Keratinocyte (primary cell): ENCODE data around the gene UCK2. TPM values are rescaled to one million over a fixed set of nuclear protein-coding genes. Genes with fewer than 3 reads are reported as not detected.

Experiments used
- DNase-seq: peaks from one replicate; pipeline ENCODE4 v3.0.0-alpha.2; 2011; ENCODE audit warnings: low read depth, missing footprints, low spot score
- FAIRE-seq: peaks from 2 replicates; lab custom pipeline; 2011; peaks lifted over from hg19 to GRCh38; lab: Jason Lieb, UNC
- H2AFZ ChIP-seq: 2 replicates; pipeline ENCODE4 v1.6.0; 2012; ENCODE audit warnings: low read length, control low read depth, inconsistent platforms; ENCODE audit not compliant: control insufficient read depth
- H3K27ac ChIP-seq: 2 replicates; pipeline ENCODE4 v1.5.1; 2011; ENCODE audit warnings: low read length; ENCODE audit not compliant: control insufficient read depth, insufficient read depth
- H3K27me3 ChIP-seq: 3 replicates; pipeline ENCODE4 v1.6.0; 2011; ENCODE audit warnings: low read length; ENCODE audit not compliant: control insufficient read depth, insufficient read depth; ENCODE audit errors: extremely low read depth
- H3K36me3 ChIP-seq, 2 experiments: 2 replicates in 1 of 2; 3 replicates in 1 of 2; pipeline ENCODE4 v1.5.1; 2011; ENCODE audit warnings: low read length in 2 of 2, mild to moderate bottlenecking in 1 of 2; ENCODE audit not compliant: control insufficient read depth in 2 of 2, insufficient read depth in 2 of 2; ENCODE audit errors: extremely low read depth in 1 of 2
- H3K4me1 ChIP-seq: 3 replicates; pipeline ENCODE4 v1.5.1; 2011; ENCODE audit warnings: low read length; ENCODE audit not compliant: control insufficient read depth, insufficient read depth; ENCODE audit errors: extremely low read depth
- H3K4me2 ChIP-seq: 3 replicates; pipeline ENCODE4 v1.6.0; 2011; ENCODE audit warnings: low read depth, low read length; ENCODE audit not compliant: control insufficient read depth, insufficient read depth; ENCODE audit errors: extremely low read depth
- H3K4me3 ChIP-seq, 3 experiments: fragments of 200-600 bp in 1 of 3; sonication (generic) in 1 of 3; 2 replicates in 2 of 3; 3 replicates in 1 of 3; pipeline ENCODE4 v1.5.1; 2011 to 2016; ENCODE audit warnings: low read length in 3 of 3, mild to moderate bottlenecking in 3 of 3, control low read depth in 2 of 3, inconsistent platforms in 1 of 3, low read depth in 1 of 3, mixed read lengths in 1 of 3, mixed run types in 1 of 3, moderate library complexity in 1 of 3; ENCODE audit not compliant: control insufficient read depth in 2 of 3, insufficient read depth in 2 of 3; ENCODE audit errors: extremely low read depth in 1 of 3
- H3K79me2 ChIP-seq: 2 replicates; pipeline ENCODE4 v1.6.0; 2012; ENCODE audit warnings: low read length; ENCODE audit not compliant: control insufficient read depth, insufficient read depth
- H3K9ac ChIP-seq: 3 replicates; pipeline ENCODE4 v1.6.0; 2011; ENCODE audit warnings: low read length; ENCODE audit not compliant: control insufficient read depth, insufficient read depth; ENCODE audit errors: extremely low read depth
- H3K9me1 ChIP-seq: 3 replicates; pipeline ENCODE4 v1.6.0; 2011; ENCODE audit warnings: low read length; ENCODE audit not compliant: control insufficient read depth, insufficient read depth; ENCODE audit errors: extremely low read depth
- H3K9me3 ChIP-seq: 2 replicates; pipeline ENCODE4 v1.5.1; 2012; ENCODE audit warnings: low read depth, low read length; ENCODE audit not compliant: control insufficient read depth
- H4K20me1 ChIP-seq: 3 replicates; pipeline ENCODE4 v1.6.0; 2011; ENCODE audit warnings: low read length; ENCODE audit not compliant: control insufficient read depth, insufficient read depth; ENCODE audit errors: extremely low read depth
- EZH2 ChIP-seq: IDR thresholded peaks from one replicate; pipeline ENCODE4 v1.6.1; 2012; ENCODE audit warnings: inconsistent platforms, mild to moderate bottlenecking, low read length, moderate library complexity
- dilution Hi-C: fragments of 300-500 bp; cut with MboI; formaldehyde crosslinking; loops from one replicate; pipeline ENCODE4 v1.7.0; 2020; ENCODE audit warnings: low sequenced_read_pairs; ENCODE audit not compliant: extremely low pct_ligation_motif_present
- polyA plus RNA-seq, 5 experiments: library from polyadenylated mRNA; depleted of rRNA in 3 of 5; stranded (reverse) in 3 of 5; stranded (forward) in 1 of 5; unstranded in 1 of 5; fragments of >200 nt; gene quantifications; 1 replicate in 1 of 5; 2 replicates in 3 of 5; 3 replicates in 1 of 5; pipeline versions ENCODE4 v1.2.1 to v1.2.3, GENCODE V29; 2011 to 2012; ENCODE audit warnings: missing spikeins in 2 of 5, low read depth in 1 of 5, low replicate concordance in 1 of 5
- TF ChIP-seq, protein P1 (sequence below), 3 experiments: IDR thresholded peaks in 1 of 3; conservative IDR thresholded peaks in 1 of 3; optimal IDR thresholded peaks in 1 of 3; 2 replicates in 2 of 3; 3 replicates in 1 of 3; pipeline versions ENCODE3 to v1.5.1; 2011; ENCODE audit warnings: low read length in 3 of 3, mild to moderate bottlenecking in 3 of 3, moderate library complexity in 2 of 3, control low read depth in 1 of 3, inconsistent platforms in 1 of 3; ENCODE audit not compliant: insufficient read depth in 2 of 3; ENCODE audit errors: extremely low read depth in 1 of 3

Gene UCK2
- polyA plus RNA-seq, 1 donor (not counting 4 experiments of a cell fraction or from before 2014, with no cell fraction given), result 71.9 TPM

DNA sequence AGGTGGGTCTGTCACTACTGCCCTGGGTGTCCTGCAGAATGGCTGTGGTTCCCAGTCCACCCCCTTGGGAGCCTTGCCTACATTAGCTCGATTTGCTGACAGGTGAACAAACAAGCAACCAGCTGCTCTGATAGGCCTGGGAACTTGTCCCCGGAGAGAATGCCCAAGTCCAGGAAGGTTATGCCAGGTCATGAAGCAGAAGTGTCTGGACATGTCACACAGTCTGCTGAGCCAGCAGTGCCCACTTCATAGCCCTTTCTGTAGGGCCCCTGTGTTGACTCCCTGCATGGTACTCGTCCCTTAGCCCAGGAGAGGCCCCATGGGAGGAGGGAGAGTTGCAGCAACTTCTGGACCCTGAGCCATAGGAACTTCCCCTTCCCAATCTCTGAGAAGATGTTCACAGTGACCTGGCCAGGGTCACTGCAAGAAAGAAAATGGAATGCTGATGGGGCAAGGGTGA lies 31.0 kb downstream of the UCK2 start:
- Histone ChIP-seq H3K9me1 (peaks cover 6% of the 10 kb centered on the region), H2AFZ (no peak overlapping the region), H3K27ac (no peak overlapping the region), H3K27me3 (no peaks in the 10 kb centered on the region), H4K20me1 (peaks cover 25% of the 10 kb centered on the region), H3K4me3 (no peak overlapping the region), H3K36me3 (peaks cover 0 to 4% of the 10 kb centered on the region in 2 experiments), H3K9ac (no peak overlapping the region), H3K4me1 (peaks cover 24% of the 10 kb centered on the region), H3K4me2 (no peak overlapping the region), H3K9me3 (no peaks in the 10 kb centered on the region), H3K79me2 (peaks cover 97% of the 10 kb centered on the region)
- DNase-seq (no peak), FAIRE-seq (no peak)
- dilution Hi-C loops, result no loop called here
- TF ChIP-seq, protein P1, sequence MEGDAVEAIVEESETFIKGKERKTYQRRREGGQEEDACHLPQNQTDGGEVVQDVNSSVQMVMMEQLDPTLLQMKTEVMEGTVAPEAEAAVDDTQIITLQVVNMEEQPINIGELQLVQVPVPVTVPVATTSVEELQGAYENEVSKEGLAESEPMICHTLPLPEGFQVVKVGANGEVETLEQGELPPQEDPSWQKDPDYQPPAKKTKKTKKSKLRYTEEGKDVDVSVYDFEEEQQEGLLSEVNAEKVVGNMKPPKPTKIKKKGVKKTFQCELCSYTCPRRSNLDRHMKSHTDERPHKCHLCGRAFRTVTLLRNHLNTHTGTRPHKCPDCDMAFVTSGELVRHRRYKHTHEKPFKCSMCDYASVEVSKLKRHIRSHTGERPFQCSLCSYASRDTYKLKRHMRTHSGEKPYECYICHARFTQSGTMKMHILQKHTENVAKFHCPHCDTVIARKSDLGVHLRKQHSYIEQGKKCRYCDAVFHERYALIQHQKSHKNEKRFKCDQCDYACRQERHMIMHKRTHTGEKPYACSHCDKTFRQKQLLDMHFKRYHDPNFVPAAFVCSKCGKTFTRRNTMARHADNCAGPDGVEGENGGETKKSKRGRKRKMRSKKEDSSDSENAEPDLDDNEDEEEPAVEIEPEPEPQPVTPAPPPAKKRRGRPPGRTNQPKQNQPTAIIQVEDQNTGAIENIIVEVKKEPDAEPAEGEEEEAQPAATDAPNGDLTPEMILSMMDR (optimal IDR thresholded peaks at IDR 0.05 in 1 of 3, IDR thresholded peaks at IDR 0.05 in 1 of 3, conservative IDR thresholded peaks at IDR 0.05 in 1 of 3; ENCODE audit: extremely low read depth in 1 of 3, insufficient read depth in 2 of 3, low read length in 3 of 3), result no peak
- no peak for TF ChIP-seq EZH2

DNA sequence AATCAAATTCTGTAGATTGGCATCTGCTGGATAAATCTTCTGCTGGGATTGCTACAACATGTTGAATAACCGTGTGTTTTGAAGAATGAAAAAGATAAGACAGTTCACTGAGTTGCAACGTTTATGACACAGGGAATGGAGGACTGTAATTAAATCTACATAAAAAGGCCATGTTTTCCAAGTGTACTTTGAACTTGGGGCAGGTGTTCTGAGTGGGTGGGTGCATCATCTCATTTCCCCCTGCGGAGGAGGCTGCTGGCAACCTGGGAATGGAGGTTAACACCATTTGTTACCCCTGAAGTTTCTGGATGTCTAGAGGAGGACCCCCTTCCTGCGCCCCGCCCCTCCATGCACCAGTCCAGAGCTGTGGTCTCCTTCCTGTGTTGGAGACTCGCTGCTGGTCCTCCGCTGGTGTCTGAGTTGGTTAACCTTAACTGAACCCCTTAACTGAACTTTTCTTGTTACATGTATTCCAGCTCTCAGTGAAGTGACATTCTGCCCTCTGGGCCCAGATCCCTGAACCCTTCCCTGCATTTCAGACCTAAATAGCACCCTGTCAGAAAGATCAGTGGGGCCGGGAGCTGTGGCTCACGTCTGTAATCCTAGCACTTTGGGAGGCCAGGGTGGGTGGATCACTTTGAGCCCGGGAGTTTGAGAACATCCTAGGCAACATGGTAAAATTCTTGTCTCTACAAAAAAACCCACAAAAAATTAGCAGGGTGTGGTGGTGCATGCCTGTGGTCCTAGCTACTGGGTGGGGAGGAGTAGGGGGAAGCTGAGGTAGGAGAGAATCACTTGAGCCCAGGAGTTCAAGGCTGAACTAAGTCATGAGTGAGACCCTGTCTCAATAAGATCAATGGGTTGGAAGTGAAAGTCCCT lies 31.8 kb downstream of the UCK2 start:
- Histone ChIP-seq H3K27me3 (no peaks in the 10 kb centered on the region), H3K9me1 (peaks cover 6% of the 10 kb centered on the region), H3K4me3 (no peak overlapping the region), H2AFZ (no peak overlapping the region), H3K36me3 (peaks cover 0 to 4% of the 10 kb centered on the region in 2 experiments), H4K20me1 (peaks cover 25% of the 10 kb centered on the region), H3K9ac (no peak overlapping the region), H3K9me3 (no peaks in the 10 kb centered on the region), H3K27ac (no peak overlapping the region), H3K4me1 (peaks cover 17% of the 10 kb centered on the region), H3K4me2 (no peak overlapping the region), H3K79me2 (peaks cover 95% of the 10 kb centered on the region)
- no peak for TF ChIP-seq EZH2
- TF ChIP-seq, protein P1 (optimal IDR thresholded peaks at IDR 0.05 in 1 of 3, IDR thresholded peaks at IDR 0.05 in 1 of 3, conservative IDR thresholded peaks at IDR 0.05 in 1 of 3; ENCODE audit: extremely low read depth in 1 of 3, insufficient read depth in 2 of 3, low read length in 3 of 3), result no peak
- no peak for DNase-seq
- dilution Hi-C loops, result no loop called here
- peak; percentile 17 for FAIRE-seq
